ENCODE data around the gene SLC8A2.

Gene SLC8A2

DNA sequence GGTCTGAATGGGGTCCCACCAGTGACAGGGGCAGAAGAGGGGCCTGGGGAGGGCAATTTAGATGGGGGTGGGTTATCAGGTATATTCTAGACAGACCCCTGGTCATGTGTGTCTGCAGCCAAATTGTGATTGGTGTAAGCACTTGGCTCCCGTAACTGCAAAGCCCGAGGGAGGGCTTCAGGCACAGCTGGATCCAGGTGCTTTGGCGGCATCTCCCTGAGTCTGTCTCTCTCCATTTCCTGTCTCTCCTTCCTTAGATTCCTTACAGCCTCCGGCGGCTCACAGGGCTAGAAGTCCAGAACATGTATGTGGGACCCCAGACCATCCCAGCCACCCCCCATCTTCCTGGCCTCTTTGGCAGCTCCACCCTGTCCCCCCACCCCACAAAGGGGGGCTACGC is 91.1 kb downstream of the SLC8A2 start:
- no peak for TF ChIP-seq ZFX (IDR thresholded peaks at IDR 0.05; ENCODE audit: borderline replicate concordance)
- TF ChIP-seq, protein P1, sequence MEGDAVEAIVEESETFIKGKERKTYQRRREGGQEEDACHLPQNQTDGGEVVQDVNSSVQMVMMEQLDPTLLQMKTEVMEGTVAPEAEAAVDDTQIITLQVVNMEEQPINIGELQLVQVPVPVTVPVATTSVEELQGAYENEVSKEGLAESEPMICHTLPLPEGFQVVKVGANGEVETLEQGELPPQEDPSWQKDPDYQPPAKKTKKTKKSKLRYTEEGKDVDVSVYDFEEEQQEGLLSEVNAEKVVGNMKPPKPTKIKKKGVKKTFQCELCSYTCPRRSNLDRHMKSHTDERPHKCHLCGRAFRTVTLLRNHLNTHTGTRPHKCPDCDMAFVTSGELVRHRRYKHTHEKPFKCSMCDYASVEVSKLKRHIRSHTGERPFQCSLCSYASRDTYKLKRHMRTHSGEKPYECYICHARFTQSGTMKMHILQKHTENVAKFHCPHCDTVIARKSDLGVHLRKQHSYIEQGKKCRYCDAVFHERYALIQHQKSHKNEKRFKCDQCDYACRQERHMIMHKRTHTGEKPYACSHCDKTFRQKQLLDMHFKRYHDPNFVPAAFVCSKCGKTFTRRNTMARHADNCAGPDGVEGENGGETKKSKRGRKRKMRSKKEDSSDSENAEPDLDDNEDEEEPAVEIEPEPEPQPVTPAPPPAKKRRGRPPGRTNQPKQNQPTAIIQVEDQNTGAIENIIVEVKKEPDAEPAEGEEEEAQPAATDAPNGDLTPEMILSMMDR (IDR thresholded peaks at IDR 0.05), result no peak
- no peak overlapping the region for H3K27ac ChIP-seq

DNA sequence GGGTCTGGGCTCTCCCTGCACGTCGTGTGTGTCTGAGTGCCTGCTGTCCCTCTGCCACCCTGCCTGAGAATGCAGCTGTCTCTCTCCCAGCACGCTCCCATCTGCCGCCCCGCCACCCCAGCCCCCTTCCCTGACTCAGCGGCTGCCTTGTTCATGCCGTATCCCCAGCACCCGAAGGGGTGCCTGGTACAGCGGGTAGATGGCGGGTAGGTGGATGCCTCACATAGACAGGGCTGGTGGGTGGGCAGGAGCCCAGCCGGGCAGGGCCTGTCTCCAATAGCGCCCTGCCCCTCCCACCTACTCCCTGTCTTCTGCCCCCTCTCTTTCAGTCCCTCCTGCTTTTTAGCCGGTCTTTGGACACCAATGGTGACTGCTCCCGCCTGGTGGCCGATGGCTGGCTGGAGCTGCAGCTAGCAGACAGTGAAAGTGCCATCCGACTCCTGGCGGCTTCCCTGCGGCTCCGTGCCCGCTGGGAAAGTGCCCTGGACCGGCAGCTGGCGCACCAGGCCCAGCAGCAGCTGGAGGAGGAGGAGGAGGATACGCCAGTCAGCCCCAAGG is 92.2 kb downstream of the SLC8A2 start:
- no peak for TF ChIP-seq ZFX (IDR thresholded peaks at IDR 0.05; ENCODE audit: borderline replicate concordance)
- TF ChIP-seq, protein P1 (IDR thresholded peaks at IDR 0.05), result no peak
- no peak overlapping the region for H3K27ac ChIP-seq

DNA sequence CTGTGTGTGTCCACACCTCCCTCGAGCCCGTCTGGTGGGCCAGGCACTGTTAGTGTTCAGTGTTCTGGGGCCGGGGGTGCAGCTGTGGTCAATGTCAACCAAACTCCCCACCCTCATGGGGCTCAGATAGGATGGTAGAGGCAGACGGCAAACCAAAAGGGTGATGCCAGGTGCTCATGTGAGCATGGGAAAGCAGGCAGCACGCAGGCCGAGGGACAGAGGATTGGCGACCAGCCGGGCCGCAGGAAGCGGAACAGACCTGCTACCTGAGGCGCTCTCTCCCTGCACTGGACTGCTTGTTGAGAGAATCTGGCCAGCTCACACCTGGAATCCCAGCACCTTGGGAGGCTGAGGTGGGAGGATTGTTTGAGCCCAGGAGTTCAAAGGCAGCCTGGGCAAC is 93.4 kb downstream of the SLC8A2 start:
- TF ChIP-seq ZFX (IDR thresholded peaks at IDR 0.05; ENCODE audit: borderline replicate concordance), result no peak
- TF ChIP-seq, protein P1 (IDR thresholded peaks at IDR 0.05), result no peak

More for the DNA sequence above, 93.4 kb downstream of the SLC8A2 start:
- no peak overlapping the region for H3K27ac ChIP-seq

Measured in 22Rv1 (cell line).